ENCODE measurements around the gene CAPN13.

CAPN13 gene

DNA sequence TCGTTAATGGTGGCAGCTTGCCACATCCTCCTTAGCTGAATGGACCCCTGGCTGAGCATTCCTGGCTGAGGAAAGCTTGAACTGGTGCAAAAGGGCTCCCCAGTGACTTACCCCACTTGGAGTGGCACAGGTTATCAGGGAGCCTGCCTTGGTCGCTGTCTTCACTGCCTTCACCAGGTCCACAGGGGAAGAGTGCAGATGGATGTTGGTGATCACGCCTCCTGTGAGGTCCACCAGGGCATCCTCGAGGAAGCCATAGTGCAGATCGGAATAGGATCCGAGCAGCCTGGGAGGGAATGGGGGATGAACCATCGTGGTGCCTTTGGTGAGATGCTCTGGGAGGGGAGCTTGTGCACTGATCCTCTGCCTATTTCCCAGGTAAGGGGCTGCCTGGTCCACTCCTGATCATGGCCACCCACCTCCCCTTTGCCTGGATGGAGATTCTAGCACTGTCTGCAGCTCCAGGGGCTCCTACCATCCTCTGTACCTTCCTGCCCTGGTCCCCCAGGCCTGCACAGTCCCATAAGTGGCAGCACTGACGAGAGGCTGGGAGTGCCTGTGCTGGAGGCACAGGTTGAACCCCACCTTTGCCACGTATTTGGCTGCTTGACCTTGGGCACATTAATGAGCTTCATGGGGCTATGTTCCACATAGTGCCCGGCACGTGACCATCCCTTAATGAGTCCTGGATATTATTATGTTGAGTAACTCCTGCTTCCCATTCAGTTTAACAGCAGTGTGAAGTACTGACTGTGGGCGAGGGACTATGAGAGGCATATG is 43.0 kb downstream of the CAPN13 start:
- no peak for DNase-seq (ENCODE audit: low read depth, low spot score)
- H3K27me3 ChIP-seq (ENCODE audit: control insufficient read depth, insufficient read depth, low read length), result no peaks in the 10 kb centered on the region
- H3K9me3 ChIP-seq (ENCODE audit: control insufficient read depth, insufficient read depth, low read length), result no peaks in the 10 kb centered on the region
- no peak overlapping the region for H3K4me3 ChIP-seq (ENCODE audit: low read length)
- no peaks in the 10 kb centered on the region for H3K4me1 ChIP-seq (ENCODE audit: control insufficient read depth, insufficient read depth, low read length)
- WGBS (ENCODE audit: insufficient coverage, insufficient read length), result no CpG with 5 or more reads among the region's 12 CpGs
- H3K27ac ChIP-seq (ENCODE audit: low read length), result no peak overlapping the region
- no peaks in the 10 kb centered on the region for H3K36me3 ChIP-seq (ENCODE audit: control insufficient read depth, insufficient read depth, low read length)

DNA sequence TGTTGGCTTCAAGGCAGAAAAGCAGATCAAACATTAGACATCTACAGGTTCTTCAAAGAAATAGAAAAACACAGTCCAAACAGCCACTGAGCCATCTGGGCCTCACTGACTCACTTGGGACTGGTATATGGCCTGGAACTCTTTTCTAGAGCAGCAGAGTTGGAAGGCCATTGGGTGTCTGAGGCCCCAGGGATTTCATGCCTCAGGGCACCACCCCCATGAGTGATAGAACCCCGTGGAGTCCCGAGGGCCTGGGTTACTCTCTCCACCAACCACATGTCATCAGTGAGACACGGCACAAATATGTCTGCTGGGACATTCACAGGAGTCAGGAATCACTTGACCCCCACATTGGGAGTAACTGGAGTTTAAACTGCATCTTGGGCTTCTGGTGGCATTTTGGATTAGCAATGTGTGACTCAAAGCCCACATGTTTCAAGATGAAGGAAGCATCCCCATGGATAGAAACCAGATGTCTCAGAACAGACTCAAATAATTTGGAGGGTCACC is 44.0 kb downstream of the CAPN13 start:
- no peak overlapping the region for H3K4me3 ChIP-seq (ENCODE audit: low read length)
- H3K27ac ChIP-seq (ENCODE audit: low read length), result no peak overlapping the region
- no CpG with 5 or more reads among the region's 3 CpGs for WGBS (ENCODE audit: insufficient coverage, insufficient read length)
- H3K4me1 ChIP-seq (ENCODE audit: control insufficient read depth, insufficient read depth, low read length), result no peaks in the 10 kb centered on the region
- no peaks in the 10 kb centered on the region for H3K27me3 ChIP-seq (ENCODE audit: control insufficient read depth, insufficient read depth, low read length)
- no peaks in the 10 kb centered on the region for H3K36me3 ChIP-seq (ENCODE audit: control insufficient read depth, insufficient read depth, low read length)
- DNase-seq (ENCODE audit: low read depth, low spot score), result no peak
- H3K9me3 ChIP-seq (ENCODE audit: control insufficient read depth, insufficient read depth, low read length), result no peaks in the 10 kb centered on the region

DNA sequence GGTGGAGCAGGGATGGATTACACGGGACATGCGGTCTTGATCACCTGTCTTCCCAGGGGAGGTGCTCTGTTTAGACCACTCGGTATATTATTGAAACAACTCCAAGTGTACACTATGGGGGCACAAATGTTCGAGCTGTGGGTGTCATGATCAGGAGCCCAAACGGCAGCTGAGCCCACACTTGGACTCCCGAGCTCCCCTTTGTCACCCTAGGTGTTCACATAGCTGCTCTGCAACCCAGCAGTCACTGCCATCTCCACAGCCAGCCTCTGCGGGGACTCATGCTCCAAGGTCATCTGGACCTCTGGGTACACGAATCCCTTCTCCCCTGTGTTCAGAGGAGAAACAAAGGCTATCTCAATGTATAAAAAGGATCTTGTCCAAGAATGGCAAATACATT is 46.0 kb downstream of the CAPN13 start:
- Histone ChIP-seq H3K36me3 (ENCODE audit: control insufficient read depth, insufficient read depth, low read length) (no peaks in the 10 kb centered on the region), H3K4me1 (ENCODE audit: control insufficient read depth, insufficient read depth, low read length) (no peaks in the 10 kb centered on the region), H3K4me3 (ENCODE audit: low read length) (no peak overlapping the region), H3K9me3 (ENCODE audit: control insufficient read depth, insufficient read depth, low read length) (no peaks in the 10 kb centered on the region), H3K27ac (ENCODE audit: low read length) (no peak overlapping the region), H3K27me3 (ENCODE audit: control insufficient read depth, insufficient read depth, low read length) (no peaks in the 10 kb centered on the region)
- WGBS (ENCODE audit: insufficient coverage, insufficient read length), result no CpG with 5 or more reads among the region's 8 CpGs
- DNase-seq (ENCODE audit: low read depth, low spot score), result no peak

DNA sequence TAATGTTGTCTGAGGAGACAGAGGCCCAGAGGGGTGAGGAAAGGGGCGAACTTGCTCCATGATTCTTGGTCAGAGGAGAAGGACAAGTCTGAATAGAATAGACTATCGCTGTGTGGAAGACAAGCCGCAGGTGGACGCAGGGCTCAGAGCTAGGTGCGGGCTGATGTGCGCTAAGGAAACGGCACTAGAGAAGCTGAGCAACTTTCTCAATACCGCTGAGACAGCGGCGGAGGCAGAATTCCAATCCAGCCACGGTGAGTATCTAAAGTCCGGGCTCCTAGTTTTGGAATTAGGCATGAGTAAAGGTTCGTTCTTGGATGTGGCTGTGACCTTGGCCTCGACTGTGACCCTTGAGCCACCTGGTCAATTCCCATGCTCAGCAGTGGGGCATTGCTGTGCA is 47.8 kb downstream of the CAPN13 start:
- Histone ChIP-seq H3K4me3 (ENCODE audit: low read length) (no peak overlapping the region), H3K4me1 (ENCODE audit: control insufficient read depth, insufficient read depth, low read length) (no peaks in the 10 kb centered on the region), H3K27ac (ENCODE audit: low read length) (no peak overlapping the region), H3K36me3 (ENCODE audit: control insufficient read depth, insufficient read depth, low read length) (no peaks in the 10 kb centered on the region), H3K27me3 (ENCODE audit: control insufficient read depth, insufficient read depth, low read length) (no peaks in the 10 kb centered on the region), H3K9me3 (ENCODE audit: control insufficient read depth, insufficient read depth, low read length) (no peaks in the 10 kb centered on the region)
- WGBS (ENCODE audit: insufficient coverage, insufficient read length), result no CpG with 5 or more reads among the region's 14 CpGs
- DNase-seq (ENCODE audit: low read depth, low spot score), result no peak

DNA sequence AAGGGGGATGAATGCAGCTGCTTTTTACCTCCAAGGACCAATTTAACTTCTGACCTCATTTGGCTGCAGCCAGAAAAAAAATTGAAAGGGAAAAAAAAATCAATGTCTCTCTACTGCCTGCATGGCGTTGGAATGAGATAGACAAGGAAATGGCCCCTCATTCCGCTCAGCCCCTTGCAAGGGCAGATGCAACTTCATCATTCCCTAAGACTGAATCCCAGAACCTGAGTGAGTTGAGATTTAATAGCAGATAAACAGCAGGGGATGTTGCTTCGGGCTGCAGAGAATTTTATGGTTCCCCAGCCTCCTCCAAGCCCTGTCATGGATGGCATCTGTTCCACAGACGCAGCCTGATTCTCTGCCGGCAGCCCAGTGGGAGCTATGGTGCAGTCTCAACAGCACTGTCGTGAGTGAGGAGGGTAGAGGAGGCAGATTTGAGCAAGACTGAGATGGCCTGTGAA is 49.0 kb downstream of the CAPN13 start:
- Histone ChIP-seq H3K27ac (ENCODE audit: low read length) (no peak overlapping the region), H3K4me1 (ENCODE audit: control insufficient read depth, insufficient read depth, low read length) (no peaks in the 10 kb centered on the region), H3K9me3 (ENCODE audit: control insufficient read depth, insufficient read depth, low read length) (no peaks in the 10 kb centered on the region), H3K27me3 (ENCODE audit: control insufficient read depth, insufficient read depth, low read length) (no peaks in the 10 kb centered on the region), H3K4me3 (ENCODE audit: low read length) (no peak overlapping the region), H3K36me3 (ENCODE audit: control insufficient read depth, insufficient read depth, low read length) (no peaks in the 10 kb centered on the region)
- WGBS (ENCODE audit: insufficient coverage, insufficient read length), result no CpG with 5 or more reads among the region's 6 CpGs
- DNase-seq (ENCODE audit: low read depth, low spot score), result no peak

DNA sequence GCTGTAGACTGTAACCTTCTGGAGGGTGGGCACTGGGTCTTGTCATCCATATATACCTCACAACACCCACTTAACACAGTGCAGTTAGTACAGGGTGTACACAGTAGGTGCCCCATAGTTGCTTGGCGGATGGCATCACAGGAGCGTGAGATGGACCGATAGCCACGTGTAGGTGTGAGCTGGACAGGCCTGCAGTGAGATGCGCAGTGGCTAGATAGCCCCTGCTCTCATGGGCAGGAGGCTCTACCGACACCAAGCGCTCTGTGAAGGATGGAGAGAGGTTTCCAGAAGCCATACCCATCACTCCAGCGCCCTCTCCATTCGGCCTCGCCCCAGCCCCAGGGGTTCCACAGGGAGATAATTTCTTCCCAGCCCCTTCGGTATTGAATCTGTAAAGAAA is 49.5 kb downstream of the CAPN13 start:
- no peaks in the 10 kb centered on the region for H3K27me3 ChIP-seq (ENCODE audit: control insufficient read depth, insufficient read depth, low read length)
- H3K9me3 ChIP-seq (ENCODE audit: control insufficient read depth, insufficient read depth, low read length), result no peaks in the 10 kb centered on the region
- DNase-seq (ENCODE audit: low read depth, low spot score), result no peak
- H3K36me3 ChIP-seq (ENCODE audit: control insufficient read depth, insufficient read depth, low read length), result no peaks in the 10 kb centered on the region
- no peak overlapping the region for H3K4me3 ChIP-seq (ENCODE audit: low read length)
- no peaks in the 10 kb centered on the region for H3K4me1 ChIP-seq (ENCODE audit: control insufficient read depth, insufficient read depth, low read length)
- no peak overlapping the region for H3K27ac ChIP-seq (ENCODE audit: low read length)
- WGBS (ENCODE audit: insufficient coverage, insufficient read length), result no CpG with 5 or more reads among the region's 11 CpGs

DNA sequence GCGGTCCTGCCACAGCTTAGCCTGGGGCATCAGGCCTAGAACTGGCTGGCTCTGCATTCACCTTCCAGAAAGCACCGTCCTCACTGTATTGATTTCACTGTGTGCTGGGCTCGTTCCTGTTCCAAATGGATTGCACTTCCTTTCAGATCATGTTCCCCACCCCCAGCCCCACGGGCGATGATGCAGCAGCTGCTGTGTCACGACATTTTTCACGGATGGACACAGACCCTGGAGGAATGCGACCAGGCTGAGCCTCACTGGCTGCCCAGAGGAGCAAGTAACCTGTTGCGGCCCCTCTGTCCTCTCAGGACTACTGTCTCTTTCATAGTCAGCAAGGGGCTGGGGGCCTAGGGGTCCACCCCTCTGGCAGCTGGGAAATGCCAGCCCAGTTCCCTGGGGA is 50.3 kb downstream of the CAPN13 start:
- WGBS (ENCODE audit: insufficient coverage, insufficient read length), result no CpG with 5 or more reads among the region's 9 CpGs
- no peak for DNase-seq (ENCODE audit: low read depth, low spot score)

DNA sequence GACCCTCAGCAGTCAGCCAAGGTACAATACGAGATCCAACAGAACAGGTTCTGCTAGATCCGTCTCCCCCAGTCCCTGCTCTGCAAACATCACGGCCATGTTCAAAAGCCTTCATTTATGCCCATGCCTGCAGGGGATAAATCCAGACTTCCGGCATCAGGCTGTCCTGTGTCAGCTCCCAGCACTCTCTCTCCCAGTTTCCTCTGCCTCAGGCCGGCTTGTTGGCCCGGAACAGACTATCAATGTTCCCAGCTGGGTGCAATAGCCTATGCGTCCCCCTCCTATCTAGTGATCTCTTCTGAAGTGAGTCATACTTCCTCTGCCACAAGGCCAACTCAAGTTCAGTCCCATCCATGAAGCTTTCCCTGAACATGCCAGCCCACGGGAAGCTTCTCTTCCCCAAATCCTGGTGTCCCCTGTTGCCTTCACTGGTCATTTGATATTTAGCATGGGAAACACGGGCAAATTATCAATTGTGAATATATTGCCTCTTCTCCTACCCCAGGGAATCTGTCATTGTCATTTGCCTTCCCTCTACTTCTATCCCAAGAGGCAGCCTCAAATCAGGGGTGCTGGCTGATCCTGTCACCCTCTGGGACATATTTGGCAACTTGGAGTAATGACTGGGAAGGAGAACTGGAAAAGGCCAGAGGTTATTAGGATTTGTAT is 51.1 kb downstream of the CAPN13 start:
- no peak for DNase-seq (ENCODE audit: low read depth, low spot score)
- WGBS (ENCODE audit: insufficient coverage, insufficient read length), result no CpG with 5 or more reads among the region's 9 CpGs

More for the DNA sequence above, 50.3 kb downstream of the CAPN13 start:
- Histone ChIP-seq H3K27me3 (ENCODE audit: control insufficient read depth, insufficient read depth, low read length) (no peaks in the 10 kb centered on the region), H3K27ac (ENCODE audit: low read length) (no peak overlapping the region), H3K9me3 (ENCODE audit: control insufficient read depth, insufficient read depth, low read length) (no peaks in the 10 kb centered on the region), H3K4me1 (ENCODE audit: control insufficient read depth, insufficient read depth, low read length) (no peaks in the 10 kb centered on the region), H3K36me3 (ENCODE audit: control insufficient read depth, insufficient read depth, low read length) (no peaks in the 10 kb centered on the region), H3K4me3 (ENCODE audit: low read length) (no peak overlapping the region)

DNA sequence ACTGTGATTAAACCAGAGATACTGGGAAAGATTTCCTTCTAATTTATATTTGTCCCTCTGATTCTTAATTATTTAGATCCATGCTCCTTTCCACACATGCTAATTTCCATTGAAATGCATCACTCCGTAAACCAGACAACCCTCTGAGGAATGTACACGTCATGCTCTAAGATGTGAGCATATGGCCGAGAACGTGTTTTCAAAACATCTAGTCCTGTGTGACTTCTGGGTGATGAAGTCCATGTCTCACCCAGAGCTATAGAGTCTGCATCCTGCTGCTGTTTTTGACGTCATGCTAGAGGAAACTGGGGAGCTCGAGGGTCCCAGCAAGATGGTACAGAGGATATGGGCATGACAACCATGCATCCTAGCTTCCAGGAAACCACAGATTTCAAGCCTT is 53.6 kb downstream of the CAPN13 start:
- WGBS (ENCODE audit: insufficient coverage, insufficient read length), result no CpG with 5 or more reads among the region's 6 CpGs
- Histone ChIP-seq H3K4me1 (ENCODE audit: control insufficient read depth, insufficient read depth, low read length) (no peaks in the 10 kb centered on the region), H3K4me3 (ENCODE audit: low read length) (no peak overlapping the region), H3K27ac (ENCODE audit: low read length) (no peak overlapping the region), H3K36me3 (ENCODE audit: control insufficient read depth, insufficient read depth, low read length) (no peaks in the 10 kb centered on the region), H3K27me3 (ENCODE audit: control insufficient read depth, insufficient read depth, low read length) (no peaks in the 10 kb centered on the region), H3K9me3 (ENCODE audit: control insufficient read depth, insufficient read depth, low read length) (no peaks in the 10 kb centered on the region)
- DNase-seq (ENCODE audit: low read depth, low spot score), result no peak

More for the DNA sequence above, 51.1 kb downstream of the CAPN13 start:
- Histone ChIP-seq H3K27me3 (ENCODE audit: control insufficient read depth, insufficient read depth, low read length) (no peaks in the 10 kb centered on the region), H3K27ac (ENCODE audit: low read length) (no peak overlapping the region), H3K36me3 (ENCODE audit: control insufficient read depth, insufficient read depth, low read length) (no peaks in the 10 kb centered on the region), H3K4me3 (ENCODE audit: low read length) (no peak overlapping the region), H3K4me1 (ENCODE audit: control insufficient read depth, insufficient read depth, low read length) (no peaks in the 10 kb centered on the region), H3K9me3 (ENCODE audit: control insufficient read depth, insufficient read depth, low read length) (no peaks in the 10 kb centered on the region)

DNA sequence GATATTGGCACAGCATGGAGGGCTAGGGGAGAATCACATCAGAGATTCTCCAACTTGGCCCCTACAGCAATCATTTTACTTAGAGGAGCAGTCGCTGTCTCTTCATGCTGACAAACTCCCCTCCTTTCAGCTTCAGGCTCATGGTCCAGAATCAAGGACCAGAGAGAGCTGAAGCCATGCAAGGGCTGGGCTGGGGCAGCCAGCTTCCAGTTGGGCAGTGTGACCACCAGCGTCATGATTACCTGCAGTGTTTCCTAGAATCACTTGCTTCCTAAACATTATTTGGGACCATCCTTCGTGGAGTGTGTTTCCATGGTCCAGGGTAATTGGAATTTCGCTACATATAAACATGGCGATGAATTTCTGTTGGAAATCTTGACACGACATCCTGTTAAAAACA is 54.4 kb downstream of the CAPN13 start:
- Histone ChIP-seq H3K9me3 (ENCODE audit: control insufficient read depth, insufficient read depth, low read length) (no peaks in the 10 kb centered on the region), H3K27ac (ENCODE audit: low read length) (no peak overlapping the region), H3K4me1 (ENCODE audit: control insufficient read depth, insufficient read depth, low read length) (no peaks in the 10 kb centered on the region), H3K36me3 (ENCODE audit: control insufficient read depth, insufficient read depth, low read length) (no peaks in the 10 kb centered on the region), H3K4me3 (ENCODE audit: low read length) (no peak overlapping the region), H3K27me3 (ENCODE audit: control insufficient read depth, insufficient read depth, low read length) (no peaks in the 10 kb centered on the region)
- WGBS (ENCODE audit: insufficient coverage, insufficient read length), result no CpG with 5 or more reads among the region's 6 CpGs
- DNase-seq (ENCODE audit: low read depth, low spot score), result no peak
